ENCODE results near the gene DDX25.
"Not testable (repeated sequence)": the region's sequence is repeated elsewhere in the genome, so short reads cannot be mapped to it uniquely, and the experiment has no call there.

Gene DDX25

GRCh38 chr11:125902277-125902926 lies 1.9 kb upstream of the DDX25 start:
- peaks cover 8 to 17% (median 13%) of the 10 kb centered on the region in 3 donors for H3K36me3 ChIP-seq
- H3K4me3 ChIP-seq, result peak overlapping the region; percentile 54 to 62
- H3K9me3 ChIP-seq, result no peaks in the 10 kb centered on the region
- no peak for DNase-seq
- peaks cover 0 to 24% (median 18%) of the 10 kb centered on the region in 4 donors for H3K4me1 ChIP-seq
- peaks cover 0 to 27% of the 10 kb centered on the region in 2 donors for H3K27me3 ChIP-seq
- intact Hi-C loops (cut with DNase I; ENCODE audit: low total_unique reads), result no loop called here
- no peak for TF ChIP-seq CTCF (IDR thresholded peaks at IDR 0.05)
- peak overlapping the region; percentile 74 to 75 for H3K27ac ChIP-seq

- DNase-seq, result peak; percentile 91 to 94
- peak within 1 kb of the TSS; percentile 74 to 75 for H3K27ac ChIP-seq
- no peaks in the 10 kb centered on the region for H3K9me3 ChIP-seq
- no peak for TF ChIP-seq CTCF (IDR thresholded peaks at IDR 0.05)
- H3K36me3 ChIP-seq, result peaks cover 8 to 17% (median 13%) of the 10 kb centered on the region in 3 donors
- intact Hi-C loops (cut with DNase I; ENCODE audit: low total_unique reads), result no loop called here
- H3K4me3 ChIP-seq, result peak within 1 kb of the TSS; percentile 54 to 62
- peaks cover 0 to 27% of the 10 kb centered on the region in 2 donors for H3K27me3 ChIP-seq
- peaks cover 0 to 24% (median 18%) of the 10 kb centered on the region in 4 donors for H3K4me1 ChIP-seq
These were observed 1.2 kb upstream of the DDX25 start, which contains the start of gene PUS3 for GRCh38 chr11:125902927-125903710. Gene PUS3 (minus strand): TSS chr11:125903206. CDS start chr11:125896284, 6,922 bp downstream.

GRCh38 chr11:125904678-125905077 lies 370 bp downstream of the DDX25 start:
- Histone ChIP-seq H3K36me3 (peaks cover 5 to 8% (median 6%) of the 10 kb centered on the region in 3 donors), H3K9me3 (no peaks in the 10 kb centered on the region), H3K4me1 (peaks cover 0 to 24% (median 18%) of the 10 kb centered on the region in 4 donors), H3K27ac (no peak overlapping the region), H3K4me3 (no peak overlapping the region), H3K27me3 (peaks cover 0 to 27% of the 10 kb centered on the region in 2 donors)
- DNase-seq, result no peak
- intact Hi-C loops (cut with DNase I; ENCODE audit: low total_unique reads), result no loop called here
- no peak for TF ChIP-seq CTCF (IDR thresholded peaks at IDR 0.05)

- no peak overlapping the region for H3K27ac ChIP-seq
- H3K9me3 ChIP-seq, result no peaks in the 10 kb centered on the region
- H3K27me3 ChIP-seq, result peaks cover 0 to 19% of the 10 kb centered on the region in 2 donors
- no peaks in the 10 kb centered on the region for H3K36me3 ChIP-seq
- H3K4me3 ChIP-seq, result no peak overlapping the region
- H3K4me1 ChIP-seq, result no peaks in the 10 kb centered on the region
- intact Hi-C loops (cut with DNase I; ENCODE audit: low total_unique reads), result loop anchor here (5.0 kb wide), 1 partner anchor 292 kb away; no protein-coding TSS in a partner anchor
- TF ChIP-seq CTCF (IDR thresholded peaks at IDR 0.05), result no peak
- no peak for DNase-seq
These were observed 6.0 kb downstream of the DDX25 start for GRCh38 chr11:125910226-125910849.

GRCh38 chr11:125914601-125915000 lies 10.3 kb downstream of the DDX25 start:
- DNase-seq, H3K4me1 ChIP-seq, H3K36me3 ChIP-seq, H3K9me3 ChIP-seq, H3K27ac ChIP-seq, H3K4me3 ChIP-seq: not testable (repeated sequence)
- intact Hi-C loops (cut with DNase I; ENCODE audit: low total_unique reads), result loop anchor here (5.0 kb wide), 1 partner anchor 288 kb away; no protein-coding TSS in a partner anchor
- peaks cover 0 to 30% of the 10 kb centered on the region in 2 donors for H3K27me3 ChIP-seq

Measured in tibial artery (tissue), 4 donors.